HG03025 (cell line): ENCODE measurements around the gene IL36B.

Source experiments
- ATAC-seq: cut with Tn5 transposase; IDR thresholded peaks from one replicate; pipeline ENCODE4 v1.9.1; 2021; ENCODE audit warnings: mild to moderate bottlenecking, moderate library complexity; ENCODE audit not compliant: unreplicated experiment, low FRiP score

Gene IL36B

GRCh38 chr2:113013336-113013661 lies 39.4 kb downstream of the IL36B start:
- ATAC-seq, result no peak

- ATAC-seq, result no peak
These were observed 40.0 kb downstream of the IL36B start for GRCh38 chr2:113012436-113013335.

GRCh38 chr2:113011108-113011507 lies 41.6 kb downstream of the IL36B start:
- no peak for ATAC-seq

GRCh38 chr2:113010088-113010487 lies 42.6 kb downstream of the IL36B start:
- no peak for ATAC-seq

- no peak for ATAC-seq
These were observed 43.0 kb downstream of the IL36B start for GRCh38 chr2:113009622-113010021.

GRCh38 chr2:113007250-113007649 lies 45.4 kb downstream of the IL36B start:
- no peak for ATAC-seq

GRCh38 chr2:113005030-113005509 lies 47.6 kb downstream of the IL36B start, which contains the start of gene IL36A:
TSS of gene IL36A (plus strand) at chr2:113005459. CDS start at chr2:113005872, 413 bp downstream.
- no peak for ATAC-seq

- ATAC-seq, result no peak
These were observed 50.0 kb downstream of the IL36B start for GRCh38 chr2:113002677-113003076.

- ATAC-seq, result no peak
These were observed 52.2 kb downstream of the IL36B start for GRCh38 chr2:113000436-113000835.

- no peak for ATAC-seq
These were observed 55.5 kb downstream of the IL36B start for GRCh38 chr2:112997151-112997550.

- ATAC-seq, result no peak
These were observed 56.0 kb downstream of the IL36B start for GRCh38 chr2:112996635-112997034.

GRCh38 chr2:112995346-112995920 lies 57.2 kb downstream of the IL36B start:
- no peak for ATAC-seq

GRCh38 chr2:112994648-112995047 lies 58.0 kb downstream of the IL36B start:
- ATAC-seq, result no peak

GRCh38 chr2:112993831-112994230 lies 58.8 kb downstream of the IL36B start:
- no peak for ATAC-seq

- no peak for ATAC-seq
These were observed 63.1 kb downstream of the IL36B start for GRCh38 chr2:112989611-112990010.

GRCh38 chr2:112985090-112985489 lies 67.6 kb downstream of the IL36B start:
- ATAC-seq, result no peak

GRCh38 chr2:112980537-112980936 lies 72.1 kb downstream of the IL36B start:
- no peak for ATAC-seq

- ATAC-seq, result no peak
These were observed 72.9 kb downstream of the IL36B start for GRCh38 chr2:112979731-112980130.

GRCh38 chr2:112977559-112978056 lies 75.1 kb downstream of the IL36B start, which contains the start of gene IL36G:
TSS of gene IL36G (plus strand) at chr2:112978006. CDS start at chr2:112978639, 633 bp downstream.
- ATAC-seq, result no peak
